Measurements from ENCODE around the gene ADAD2.
"Not testable (repeated sequence)": the region's sequence is repeated elsewhere in the genome, so short reads cannot be mapped to it uniquely, and the experiment has no call there.

The ADAD2 gene

DNA sequence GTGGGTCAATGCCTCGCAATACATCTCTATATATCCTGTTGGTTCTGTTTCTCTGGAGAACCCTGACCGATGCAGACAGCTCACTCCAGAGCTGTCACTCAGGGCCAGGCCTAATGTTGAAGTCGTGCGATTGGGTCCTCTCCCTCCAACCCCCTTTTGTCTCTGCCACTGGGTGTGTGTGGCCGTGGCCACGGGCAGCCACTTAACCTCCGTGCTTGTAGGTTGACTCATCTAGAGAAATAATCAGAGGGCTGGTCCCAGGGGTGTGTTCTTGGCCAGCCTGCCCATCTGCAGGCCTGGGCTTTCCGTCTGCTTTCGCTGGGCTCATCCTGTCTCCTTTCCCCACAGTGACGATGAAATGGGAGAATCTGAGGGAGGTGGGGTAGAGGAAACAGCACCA, 7.4 kb downstream of the ADAD2 start:
- no peak overlapping the region for H3K9ac ChIP-seq (ENCODE audit: low read depth, low read length)
- peaks cover 19% of the 10 kb centered on the region for H3K4me1 ChIP-seq (ENCODE audit: insufficient read depth, low read length)
- no peaks in the 10 kb centered on the region for H3K36me3 ChIP-seq (ENCODE audit: insufficient read depth, low read length)
- H3K27ac ChIP-seq (ENCODE audit: low read length): no peak overlapping the region
- ATAC-seq (ENCODE audit: insufficient read depth, low read depth) (no peak), DNase-seq (no peak)
- no peak overlapping the region for H3K4me2 ChIP-seq (ENCODE audit: insufficient read depth, low read length)
- H4K20me1 ChIP-seq (ENCODE audit: insufficient read depth, low read length): peaks cover 8% of the 10 kb centered on the region; the same call in 1 of the 2 replicates
- TF ChIP-seq CTCF (IDR thresholded peaks at IDR 0.05; ENCODE audit: borderline replicate concordance, extremely low read depth, low read length, poor library complexity, severe bottlenecking) (no peak), EZH2 (IDR thresholded peaks at IDR 0.05; ENCODE audit: borderline replicate concordance, low read depth, low read length, severe bottlenecking) (no peak)
- no peaks in the 10 kb centered on the region for H3K79me2 ChIP-seq (ENCODE audit: insufficient read depth, low read length)
- H3K4me3 ChIP-seq (ENCODE audit: low read depth in 1 of 2, low read length in 2 of 2): no peak overlapping the region
- H3K27me3 ChIP-seq (ENCODE audit: insufficient read depth, low read length, poor library complexity): no peaks in the 10 kb centered on the region
- H3K9me3 ChIP-seq (ENCODE audit: insufficient read depth, low read length, severe bottlenecking): no peaks in the 10 kb centered on the region
- no peak overlapping the region for H2AFZ ChIP-seq (ENCODE audit: low read depth, low read length)

DNA sequence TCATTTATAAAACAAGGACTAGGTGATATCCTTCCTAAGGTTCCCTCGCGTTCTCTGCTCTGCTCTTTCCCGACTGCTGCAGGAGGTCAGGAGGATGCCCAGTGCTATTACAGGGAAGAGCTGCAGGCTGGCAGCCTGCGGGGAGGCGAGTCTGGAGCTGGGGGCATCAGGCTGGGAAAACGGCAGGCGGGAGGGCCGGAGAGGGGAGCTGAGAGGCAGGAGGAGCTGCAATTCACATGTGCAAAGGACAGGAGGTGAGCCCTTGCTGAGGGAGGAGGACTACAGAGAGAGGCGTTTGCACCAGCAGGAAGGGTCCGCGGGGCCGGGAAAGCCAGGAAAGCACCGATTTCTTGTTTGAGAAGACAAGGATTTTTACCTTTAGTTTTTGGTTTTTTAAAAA, 8.1 kb downstream of the ADAD2 start:
- no peak overlapping the region for H2AFZ ChIP-seq (ENCODE audit: low read depth, low read length)
- TF ChIP-seq CTCF (IDR thresholded peaks at IDR 0.05; ENCODE audit: borderline replicate concordance, extremely low read depth, low read length, poor library complexity, severe bottlenecking) (no peak), EZH2 (IDR thresholded peaks at IDR 0.05; ENCODE audit: borderline replicate concordance, low read depth, low read length, severe bottlenecking) (no peak)
- no peaks in the 10 kb centered on the region for H3K36me3 ChIP-seq (ENCODE audit: insufficient read depth, low read length)
- H3K79me2 ChIP-seq (ENCODE audit: insufficient read depth, low read length): no peaks in the 10 kb centered on the region
- no peak overlapping the region for H3K27ac ChIP-seq (ENCODE audit: low read length)
- H3K4me1 ChIP-seq (ENCODE audit: insufficient read depth, low read length): peaks cover 12% of the 10 kb centered on the region
- no peak for ATAC-seq (ENCODE audit: insufficient read depth, low read depth)
- H3K27me3 ChIP-seq (ENCODE audit: insufficient read depth, low read length, poor library complexity): no peaks in the 10 kb centered on the region
- no peak overlapping the region for H3K9ac ChIP-seq (ENCODE audit: low read depth, low read length)
- H4K20me1 ChIP-seq (ENCODE audit: insufficient read depth, low read length): peaks cover 5% of the 10 kb centered on the region; the same call in 1 of the 2 replicates
- no peak for DNase-seq
- no peaks in the 10 kb centered on the region for H3K9me3 ChIP-seq (ENCODE audit: insufficient read depth, low read length, severe bottlenecking)
- no peak overlapping the region for H3K4me3 ChIP-seq (ENCODE audit: low read depth in 1 of 2, low read length in 2 of 2)
- no peak overlapping the region for H3K4me2 ChIP-seq (ENCODE audit: insufficient read depth, low read length)

- H3K9ac ChIP-seq (ENCODE audit: low read depth, low read length): no peak overlapping the region
- H3K79me2 ChIP-seq (ENCODE audit: insufficient read depth, low read length): no peaks in the 10 kb centered on the region
- H4K20me1 ChIP-seq (ENCODE audit: insufficient read depth, low read length): peaks cover 5% of the 10 kb centered on the region; the same call in 1 of the 2 replicates
- no peak overlapping the region for H2AFZ ChIP-seq (ENCODE audit: low read depth, low read length)
- H3K27me3 ChIP-seq (ENCODE audit: insufficient read depth, low read length, poor library complexity): no peaks in the 10 kb centered on the region
- H3K27ac ChIP-seq (ENCODE audit: low read length): no peak overlapping the region
- no peaks in the 10 kb centered on the region for H3K9me3 ChIP-seq (ENCODE audit: insufficient read depth, low read length, severe bottlenecking)
- ATAC-seq (ENCODE audit: insufficient read depth, low read depth) (no peak), DNase-seq (no peak)
- no peaks in the 10 kb centered on the region for H3K36me3 ChIP-seq (ENCODE audit: insufficient read depth, low read length)
- no peak overlapping the region for H3K4me3 ChIP-seq (ENCODE audit: low read depth in 1 of 2, low read length in 2 of 2)
- peaks cover 5% of the 10 kb centered on the region for H3K4me1 ChIP-seq (ENCODE audit: insufficient read depth, low read length)
- no peak for TF ChIP-seq CTCF (IDR thresholded peaks at IDR 0.05; ENCODE audit: borderline replicate concordance, extremely low read depth, low read length, poor library complexity, severe bottlenecking)
- TF ChIP-seq EZH2 (IDR thresholded peaks at IDR 0.05; ENCODE audit: borderline replicate concordance, low read depth, low read length, severe bottlenecking): no peak
- H3K4me2 ChIP-seq (ENCODE audit: insufficient read depth, low read length): no peak overlapping the region
Measured at GRCh38 chr16:84199861-84200260, 8.9 kb downstream of the ADAD2 start.

DNA sequence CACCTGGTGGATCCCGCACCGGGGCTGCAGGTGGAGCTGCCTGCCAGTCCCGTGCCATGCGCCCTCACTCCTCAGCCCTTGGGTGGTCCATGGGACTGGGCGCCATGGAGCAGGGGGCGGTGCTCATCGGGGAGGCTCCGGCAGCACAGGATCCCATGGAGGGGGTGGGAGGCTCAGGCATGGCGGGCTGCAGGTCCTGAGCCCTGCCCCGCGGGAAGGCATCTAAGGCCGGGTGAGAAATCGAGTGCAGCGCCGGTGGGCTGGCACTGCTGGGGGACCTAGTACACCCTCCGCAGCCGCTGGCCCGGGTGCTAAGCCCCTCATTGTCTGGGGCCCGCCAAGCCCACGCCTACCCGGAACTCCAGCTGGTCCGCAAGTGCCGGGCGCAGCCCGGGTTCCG, 13.6 kb downstream of the ADAD2 start:
- not testable (repeated sequence) for H4K20me1 ChIP-seq (ENCODE audit: insufficient read depth, low read length)

DNA sequence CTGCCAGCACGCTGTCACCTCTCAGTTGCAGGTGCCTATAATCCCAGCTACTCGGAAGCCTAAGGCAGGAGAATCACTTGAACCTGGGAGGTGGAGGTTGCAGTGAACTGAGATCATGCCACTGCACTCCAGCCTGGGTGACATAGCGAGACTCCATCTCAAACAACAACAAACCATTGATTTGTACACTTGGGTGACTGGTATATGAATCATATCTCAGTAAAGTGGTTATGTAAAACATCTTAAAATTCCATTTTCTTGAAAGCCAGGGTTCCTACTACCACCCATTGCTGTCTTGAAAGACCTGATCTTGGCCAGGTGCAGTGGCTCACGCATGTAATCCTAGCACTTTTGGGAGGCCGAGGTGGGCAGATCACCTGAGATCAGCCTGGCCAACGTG, 14.2 kb downstream of the ADAD2 start:
- ATAC-seq (ENCODE audit: insufficient read depth, low read depth): not testable (repeated sequence)

More for the DNA sequence above, 13.6 kb downstream of the ADAD2 start:
- not testable (repeated sequence) for H3K79me2 ChIP-seq (ENCODE audit: insufficient read depth, low read length); H3K27me3 ChIP-seq (ENCODE audit: insufficient read depth, low read length, poor library complexity); H2AFZ ChIP-seq (ENCODE audit: low read depth, low read length); H3K27ac ChIP-seq (ENCODE audit: low read length); DNase-seq; ATAC-seq (ENCODE audit: insufficient read depth, low read depth); H3K4me2 ChIP-seq (ENCODE audit: insufficient read depth, low read length); H3K4me1 ChIP-seq (ENCODE audit: insufficient read depth, low read length); H3K36me3 ChIP-seq (ENCODE audit: insufficient read depth, low read length); H3K4me3 ChIP-seq (ENCODE audit: low read depth in 1 of 2, low read length in 2 of 2); H3K9me3 ChIP-seq (ENCODE audit: insufficient read depth, low read length, severe bottlenecking); H3K9ac ChIP-seq (ENCODE audit: low read depth, low read length)

More for the DNA sequence above, 14.2 kb downstream of the ADAD2 start:
- not testable (repeated sequence) for H3K36me3 ChIP-seq (ENCODE audit: insufficient read depth, low read length); H3K4me3 ChIP-seq (ENCODE audit: low read depth in 1 of 2, low read length in 2 of 2); H3K9me3 ChIP-seq (ENCODE audit: insufficient read depth, low read length, severe bottlenecking); H3K79me2 ChIP-seq (ENCODE audit: insufficient read depth, low read length); DNase-seq; H3K27ac ChIP-seq (ENCODE audit: low read length); H3K4me1 ChIP-seq (ENCODE audit: insufficient read depth, low read length); H3K9ac ChIP-seq (ENCODE audit: low read depth, low read length); H3K27me3 ChIP-seq (ENCODE audit: insufficient read depth, low read length, poor library complexity); H2AFZ ChIP-seq (ENCODE audit: low read depth, low read length); H4K20me1 ChIP-seq (ENCODE audit: insufficient read depth, low read length); H3K4me2 ChIP-seq (ENCODE audit: insufficient read depth, low read length)

All from DND-41 (cell line).